Central memory CD8-positive, alpha-beta T cell (primary cell): Measurements from ENCODE around the gene FUBP3.

ENCODE experiments used
- ATAC-seq: fragments of 150-1000 bp; cut with Tn5 transposase; replicated peaks from 2 replicates; pipeline ENCODE4 v1.10.0; 2022; ENCODE audit warnings: mild to moderate bottlenecking, moderate FRiP score, moderate number of reproducible peaks; ENCODE audit not compliant: poor library complexity, severe bottlenecking; ENCODE audit errors: extremely low read depth
- DNase-seq, 2 donors: peaks; one replicate each; pipeline ENCODE4 v3.0.0; 2021; ENCODE audit warnings: low spot score in 2 of 2
- H3K27ac Mint-ChIP-seq: one replicate; pipeline ENCODE4 v1.8.0; 2022; ENCODE audit warnings: low read depth, mild to moderate bottlenecking, moderate library complexity, mixed read lengths
- H3K27me3 Mint-ChIP-seq: one replicate; pipeline ENCODE4 v1.8.0; 2022; ENCODE audit warnings: mixed read lengths
- H3K36me3 Mint-ChIP-seq: one replicate; pipeline ENCODE4 v1.8.0; 2022; ENCODE audit warnings: mild to moderate bottlenecking, moderate library complexity, mixed read lengths; ENCODE audit not compliant: insufficient read depth
- H3K4me1 Mint-ChIP-seq: one replicate; pipeline ENCODE4 v1.8.0; 2022; ENCODE audit warnings: mixed read lengths
- H3K4me3 Mint-ChIP-seq: one replicate; pipeline ENCODE4 v1.8.0; 2022; ENCODE audit warnings: mild to moderate bottlenecking, moderate library complexity, mixed read lengths
- H3K9me3 Mint-ChIP-seq: one replicate; pipeline ENCODE4 v1.8.0; 2022; ENCODE audit warnings: mixed read lengths

FUBP3 gene

GRCh38 chr9:130578865-130579737, at the start of gene FUBP3:
FUBP3 (plus strand) TSS chr9:130579577; CDS start chr9:130579681, 104 bp downstream.
- Mint-ChIP-seq H3K9me3 (no peaks in the 10 kb centered on the region), H3K4me3 (peak within 1 kb of the TSS; percentile 88), H3K27ac (peak within 1 kb of the TSS; percentile 65), H3K27me3 (no peaks in the 10 kb centered on the region), H3K36me3 (peaks cover 4% of the 10 kb centered on the region), H3K4me1 (peaks cover 31% of the 10 kb centered on the region)
- DNase-seq (peak; percentile 65 to 68), ATAC-seq (peak; percentile 75)

- H3K4me3 Mint-ChIP-seq = no peak overlapping the region
- peaks cover 4% of the 10 kb centered on the region for H3K4me1 Mint-ChIP-seq
- ATAC-seq = no peak
- H3K27ac Mint-ChIP-seq = no peak overlapping the region
- H3K27me3 Mint-ChIP-seq = peaks cover 44% of the 10 kb centered on the region
- DNase-seq = no peak
- peaks cover 1% of the 10 kb centered on the region for H3K36me3 Mint-ChIP-seq
- no peaks in the 10 kb centered on the region for H3K9me3 Mint-ChIP-seq
Measured at GRCh38 chr9:130530938-130531337, 48.4 kb upstream of the FUBP3 start.

GRCh38 chr9:130531670-130532069, 47.7 kb upstream of the FUBP3 start:
- Mint-ChIP-seq H3K27me3 (peaks cover 49% of the 10 kb centered on the region), H3K9me3 (no peaks in the 10 kb centered on the region), H3K4me1 (peaks cover 5% of the 10 kb centered on the region), H3K36me3 (peaks cover 1% of the 10 kb centered on the region), H3K27ac (no peak overlapping the region), H3K4me3 (no peak overlapping the region)
- no peak for DNase-seq
- no peak for ATAC-seq

- H3K4me1 Mint-ChIP-seq = peaks cover 5% of the 10 kb centered on the region
- DNase-seq = no peak
- peaks cover 50% of the 10 kb centered on the region for H3K27me3 Mint-ChIP-seq
- ATAC-seq = no peak
- H3K4me3 Mint-ChIP-seq = no peak overlapping the region
- no peaks in the 10 kb centered on the region for H3K9me3 Mint-ChIP-seq
- no peak overlapping the region for H3K27ac Mint-ChIP-seq
- peaks cover 1% of the 10 kb centered on the region for H3K36me3 Mint-ChIP-seq
Measured at GRCh38 chr9:130532426-130533080, 46.8 kb upstream of the FUBP3 start.

- DNase-seq (no peak), ATAC-seq (no peak)
- Mint-ChIP-seq H3K4me1 (peaks cover 5% of the 10 kb centered on the region), H3K27me3 (peaks cover 84% of the 10 kb centered on the region), H3K4me3 (no peak overlapping the region), H3K36me3 (peaks cover under 1% of the 10 kb centered on the region), H3K9me3 (no peaks in the 10 kb centered on the region), H3K27ac (no peak overlapping the region)
Measured at GRCh38 chr9:130535818-130536521, 43.4 kb upstream of the FUBP3 start.

GRCh38 chr9:130536701-130537107, 42.7 kb upstream of the FUBP3 start:
- Mint-ChIP-seq H3K27me3 (peaks cover 87% of the 10 kb centered on the region), H3K27ac (no peak overlapping the region), H3K4me1 (peaks cover 5% of the 10 kb centered on the region), H3K4me3 (no peak overlapping the region), H3K36me3 (no peaks in the 10 kb centered on the region), H3K9me3 (no peaks in the 10 kb centered on the region)
- DNase-seq (no peak), ATAC-seq (no peak)

GRCh38 chr9:130537346-130538050, 41.9 kb upstream of the FUBP3 start:
- no peak overlapping the region for H3K27ac Mint-ChIP-seq
- H3K27me3 Mint-ChIP-seq = peaks cover 85% of the 10 kb centered on the region
- H3K36me3 Mint-ChIP-seq = no peaks in the 10 kb centered on the region
- ATAC-seq = no peak
- H3K4me3 Mint-ChIP-seq = no peak overlapping the region
- H3K4me1 Mint-ChIP-seq = peaks cover 5% of the 10 kb centered on the region
- no peaks in the 10 kb centered on the region for H3K9me3 Mint-ChIP-seq
- DNase-seq = no peak

GRCh38 chr9:130539420-130540223, 39.8 kb upstream of the FUBP3 start:
- H3K27ac Mint-ChIP-seq = no peak overlapping the region
- DNase-seq = no peak
- no peak for ATAC-seq
- H3K9me3 Mint-ChIP-seq = no peaks in the 10 kb centered on the region
- H3K27me3 Mint-ChIP-seq = peaks cover 79% of the 10 kb centered on the region
- no peaks in the 10 kb centered on the region for H3K36me3 Mint-ChIP-seq
- H3K4me3 Mint-ChIP-seq = no peak overlapping the region
- H3K4me1 Mint-ChIP-seq = peaks cover 5% of the 10 kb centered on the region

- Mint-ChIP-seq H3K27me3 (peaks cover 60% of the 10 kb centered on the region), H3K4me1 (no peaks in the 10 kb centered on the region), H3K36me3 (no peaks in the 10 kb centered on the region), H3K4me3 (no peak overlapping the region), H3K9me3 (no peaks in the 10 kb centered on the region), H3K27ac (no peak overlapping the region)
- ATAC-seq (no peak), DNase-seq (no peak)
Measured at GRCh38 chr9:130541533-130541932, 37.8 kb upstream of the FUBP3 start.

- Mint-ChIP-seq H3K4me1 (no peaks in the 10 kb centered on the region), H3K4me3 (no peak overlapping the region), H3K9me3 (no peaks in the 10 kb centered on the region), H3K36me3 (no peaks in the 10 kb centered on the region), H3K27me3 (peaks cover 55% of the 10 kb centered on the region), H3K27ac (no peak overlapping the region)
- ATAC-seq (no peak), DNase-seq (no peak)
Measured at GRCh38 chr9:130542038-130542437, 37.3 kb upstream of the FUBP3 start.

GRCh38 chr9:130542457-130543228, 36.7 kb upstream of the FUBP3 start:
- peaks cover 49% of the 10 kb centered on the region for H3K27me3 Mint-ChIP-seq
- H3K27ac Mint-ChIP-seq = no peak overlapping the region

More at GRCh38 chr9:130542457-130543228, 36.7 kb upstream of the FUBP3 start:
- H3K36me3 Mint-ChIP-seq = no peaks in the 10 kb centered on the region
- no peak overlapping the region for H3K4me3 Mint-ChIP-seq
- ATAC-seq (no peak), DNase-seq (no peak)
- no peaks in the 10 kb centered on the region for H3K9me3 Mint-ChIP-seq
- H3K4me1 Mint-ChIP-seq = no peaks in the 10 kb centered on the region
